CD4-positive, alpha-beta T cell treated with Interleukin-1 beta for 1 hour (primary cell): ENCODE data around the gene LTBP2.
A peak's percentile ranks its signal among the peaks of the same experiment; 100 is the strongest.

Source experiments
- DNase-seq, 2 donors: peaks; one replicate each; pipeline ENCODE4 v3.0.0-alpha.2; 2020 to 2022

Gene LTBP2

GRCh38 chr14:74637178-74637550 is 25.1 kb upstream of the LTBP2 start:
- no peak for DNase-seq

DNA sequence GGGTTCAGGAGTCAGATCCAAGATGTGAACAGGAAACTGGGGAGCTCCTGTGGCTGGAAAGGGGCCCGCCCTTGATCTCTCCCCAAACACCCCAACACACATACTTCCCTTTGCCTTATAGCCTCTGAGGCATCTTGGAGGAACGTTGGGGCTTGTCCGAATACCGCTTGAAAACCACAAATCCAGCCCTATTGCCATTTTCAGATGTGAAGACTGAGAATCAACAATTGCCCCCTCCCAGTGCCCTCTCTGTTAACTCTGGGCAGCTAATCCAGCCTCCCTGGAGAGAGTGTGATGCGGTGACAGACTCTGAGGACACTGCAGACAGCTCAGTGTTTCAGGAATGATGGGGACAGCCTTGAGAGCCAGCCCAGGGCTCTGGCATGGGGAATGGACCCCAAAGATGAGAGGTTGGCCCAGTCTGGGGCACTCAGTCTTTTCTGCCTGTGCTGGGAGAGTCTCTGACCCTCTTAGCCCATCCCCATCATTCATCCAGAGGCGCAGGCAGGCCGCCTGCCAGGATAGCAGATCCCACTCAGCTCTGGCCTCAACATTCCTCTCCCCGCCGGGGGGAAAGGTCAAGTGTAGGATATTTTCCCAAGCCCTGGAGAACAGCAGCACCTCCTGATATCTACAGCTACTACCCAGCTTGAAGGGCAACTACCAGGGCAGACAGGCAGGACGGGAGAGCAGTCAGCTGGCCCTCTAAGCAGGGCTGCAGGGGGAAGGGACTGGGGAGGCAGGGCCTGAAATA is 24.6 kb upstream of the LTBP2 start:
- no peak for DNase-seq

DNA sequence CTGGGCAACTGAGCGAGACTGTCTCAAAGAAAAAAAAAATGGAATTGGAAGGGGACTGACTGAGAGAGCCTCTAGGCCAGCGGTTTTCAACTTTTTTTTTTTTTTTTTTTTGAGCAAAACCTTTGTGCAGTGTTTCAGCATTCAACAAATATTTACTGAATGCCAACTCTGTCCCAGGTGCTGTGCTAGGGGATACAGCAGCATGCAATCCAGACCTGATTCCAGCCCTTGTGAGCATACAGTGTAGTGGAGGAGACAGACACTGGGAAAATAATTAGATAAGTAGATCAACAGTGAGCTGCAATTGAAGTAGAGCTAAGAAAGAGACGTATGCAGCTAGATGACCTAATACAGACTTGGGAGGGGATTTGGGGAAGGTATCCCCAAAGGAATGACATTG is 23.8 kb upstream of the LTBP2 start:
- DNase-seq = no peak

DNA sequence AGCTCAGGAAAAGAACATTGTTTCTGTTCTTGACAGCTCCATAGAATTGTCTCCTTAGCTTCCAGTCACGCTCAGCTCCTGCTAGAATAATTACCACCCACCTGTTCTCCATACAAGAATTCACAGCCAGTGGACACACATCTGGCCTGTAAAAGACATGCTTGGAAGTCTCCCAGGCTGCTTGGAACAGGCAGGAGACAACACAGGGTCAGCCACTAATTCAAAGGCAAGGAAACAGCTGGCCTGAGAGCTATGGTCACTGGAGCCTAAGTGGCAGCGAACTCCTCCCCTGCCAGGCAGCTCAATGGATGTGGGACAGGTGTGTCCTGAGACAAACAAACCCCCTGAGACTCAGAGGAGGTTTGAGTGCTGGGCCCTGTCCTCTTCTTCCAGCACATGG is 22.9 kb upstream of the LTBP2 start:
- DNase-seq = no peak

- DNase-seq = no peak
Observed at GRCh38 chr14:74634481-74634880, 22.4 kb upstream of the LTBP2 start.

GRCh38 chr14:74630881-74631690 is 19.0 kb upstream of the LTBP2 start:
- no peak for DNase-seq

DNA sequence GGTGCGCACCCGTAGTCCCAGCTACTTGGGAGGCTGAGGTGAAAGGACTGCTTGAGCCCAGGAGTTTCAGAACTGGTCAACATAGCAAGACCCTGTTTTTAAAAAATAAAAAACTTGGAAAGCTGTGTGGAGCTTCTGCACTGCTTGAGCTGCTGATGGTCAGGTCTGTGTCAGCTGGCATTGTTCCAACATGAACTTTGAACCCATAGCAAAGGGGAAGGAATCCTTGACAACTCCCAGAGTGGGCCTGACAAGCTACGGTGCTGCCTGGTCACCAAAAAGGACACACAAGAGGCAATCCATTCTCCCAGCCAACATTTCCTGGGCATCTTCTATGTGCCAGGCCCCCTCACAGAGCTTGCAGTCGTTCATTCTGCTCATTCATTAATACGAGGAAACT is 16.4 kb upstream of the LTBP2 start:
- DNase-seq = no peak

DNA sequence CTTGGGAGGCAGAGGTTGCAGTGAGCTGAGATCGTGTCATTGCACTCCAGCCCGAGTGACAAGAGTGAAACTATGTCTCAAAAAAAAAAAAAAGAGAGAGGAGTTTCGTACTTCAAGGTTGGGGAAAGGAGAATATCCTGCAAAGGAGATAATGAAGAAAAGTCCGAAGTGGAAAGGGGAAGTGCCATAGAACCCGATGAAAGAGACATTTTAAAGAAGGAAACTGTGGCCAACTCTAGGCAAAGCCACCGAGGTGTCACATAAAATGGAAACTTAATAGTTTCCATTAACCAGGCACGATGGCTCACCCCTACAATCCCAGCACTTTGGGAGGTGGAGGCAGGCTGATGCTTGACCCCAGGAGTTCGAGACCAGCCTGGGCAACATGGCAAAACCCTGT is 15.0 kb upstream of the LTBP2 start:
- no peak for DNase-seq

GRCh38 chr14:74622257-74622656 is 10.2 kb upstream of the LTBP2 start:
- DNase-seq = no peak

DNA sequence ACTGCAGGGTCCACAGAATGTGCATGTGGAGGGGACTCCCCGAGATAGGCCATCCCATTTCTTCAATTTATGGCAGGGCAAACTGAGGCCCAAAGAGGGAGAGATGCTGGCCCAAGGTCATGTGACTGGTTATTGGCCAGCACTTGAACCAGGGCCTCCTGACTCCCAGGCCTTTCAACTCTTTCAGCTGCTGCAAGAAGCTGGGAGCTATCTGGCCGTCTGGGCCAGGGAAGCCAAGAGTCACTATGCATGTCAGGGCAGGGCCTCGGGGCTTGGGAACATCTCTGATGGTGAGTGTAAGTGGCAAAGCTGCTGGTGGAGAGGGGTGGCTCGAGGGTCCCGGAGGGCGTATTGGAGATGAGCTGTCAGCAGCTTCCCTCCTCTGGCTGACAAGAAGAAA is 9.5 kb upstream of the LTBP2 start:
- no peak for DNase-seq

DNA sequence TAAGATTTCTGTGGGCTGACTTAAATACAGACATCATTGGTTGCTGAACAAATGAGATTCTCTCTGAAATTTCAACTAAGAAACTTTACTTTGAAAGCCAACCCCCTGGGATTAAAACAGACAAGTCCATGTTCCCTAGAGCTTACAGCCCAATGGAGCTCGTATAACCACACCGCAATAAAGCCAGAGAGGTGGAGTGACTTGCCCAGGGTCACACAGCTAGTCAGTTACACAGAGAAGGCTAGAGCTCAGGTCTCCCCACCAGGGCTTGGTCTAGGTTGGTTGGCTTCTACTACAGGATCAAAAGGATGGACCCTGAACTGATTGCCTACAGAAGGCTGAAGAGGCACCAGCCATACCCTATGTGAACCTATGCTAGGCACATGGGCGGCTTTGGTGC is 8.9 kb upstream of the LTBP2 start:
- DNase-seq = no peak

- DNase-seq = peak in 1 of 2 donors; percentile 27
Observed at GRCh38 chr14:74620497-74620921, 8.5 kb upstream of the LTBP2 start.

DNA sequence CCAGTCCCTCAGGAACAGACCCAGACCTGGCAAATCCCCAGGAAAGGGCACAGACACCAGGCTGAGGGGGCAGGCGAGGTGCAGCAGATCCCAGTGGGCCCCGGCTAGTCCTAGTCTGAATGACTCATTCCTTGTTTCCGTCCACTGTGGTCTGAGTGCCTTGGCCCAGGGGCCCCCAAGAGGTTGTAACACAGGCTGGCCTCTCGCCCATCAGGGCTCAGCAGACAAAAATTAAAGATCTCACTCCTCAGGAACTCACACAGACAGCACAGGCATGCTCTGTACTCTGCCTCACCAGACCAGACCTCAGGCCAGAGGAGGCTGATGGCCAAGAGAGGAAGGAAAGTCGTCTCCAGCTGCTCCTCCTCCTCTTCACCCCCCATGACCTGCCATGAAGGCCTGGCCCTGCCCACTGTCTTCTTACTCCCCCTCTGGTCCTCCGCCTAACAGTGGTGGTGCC is 7.7 kb upstream of the LTBP2 start:
- peak in 1 of 2 donors; percentile 15 for DNase-seq

GRCh38 chr14:74618078-74618952 is 6.3 kb upstream of the LTBP2 start:
- DNase-seq = peak; percentile 72

DNA sequence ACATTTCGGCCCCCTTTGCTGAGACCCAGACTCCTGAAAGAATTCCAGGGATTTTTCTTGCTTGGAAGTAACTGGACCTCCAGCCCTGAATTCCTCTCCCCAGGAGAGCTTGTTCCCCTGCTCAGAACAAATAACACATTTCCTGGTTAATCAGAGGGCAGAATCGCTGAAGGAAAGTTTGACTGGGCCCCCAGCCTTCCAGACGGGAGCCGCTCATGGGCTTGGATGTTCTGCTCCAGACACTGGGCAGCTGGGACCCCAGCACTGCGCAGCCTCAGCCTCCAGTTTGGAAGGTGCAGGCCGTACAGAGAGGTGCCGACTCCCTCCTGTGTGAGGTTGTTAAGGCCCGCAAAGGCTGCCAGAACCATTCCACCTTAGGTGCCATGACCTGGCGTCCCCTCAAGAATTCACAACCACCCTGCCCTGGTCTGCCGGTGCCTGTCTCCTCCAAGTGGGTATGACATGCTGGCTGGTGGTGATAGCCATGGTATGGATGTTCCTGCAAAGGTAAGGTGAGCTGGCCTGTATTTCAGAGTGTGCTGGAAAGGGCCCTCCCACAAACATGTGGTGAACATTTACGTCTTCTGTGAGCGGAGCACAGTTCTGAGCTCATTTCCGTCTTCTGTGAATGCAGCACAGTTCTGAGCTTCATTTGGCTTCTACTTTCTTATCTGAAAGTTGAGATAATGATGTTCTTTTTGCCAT is 5.1 kb upstream of the LTBP2 start:
- no peak for DNase-seq

- peak in 1 of 2 donors; percentile 45 for DNase-seq
Observed at GRCh38 chr14:74616507-74616906, 4.5 kb upstream of the LTBP2 start.

GRCh38 chr14:74615735-74616134 is 3.7 kb upstream of the LTBP2 start:
- DNase-seq = no peak

- DNase-seq = peak in 1 of 2 donors; percentile 13
Observed at GRCh38 chr14:74614508-74615495, 2.8 kb upstream of the LTBP2 start.

GRCh38 chr14:74613211-74613914 is 1.3 kb upstream of the LTBP2 start:
- no peak for DNase-seq

- peak; percentile 86 for DNase-seq
Observed at GRCh38 chr14:74612350-74613021, 449 bp upstream of the LTBP2 start.
